Mesodermal cell (in vitro differentiated cells): Measurements from ENCODE around the gene ALOX5AP.

Experiments used
- H3K27ac ChIP-seq: 2 replicates; pipeline ENCODE4 v1.7.0; 2013; ENCODE audit warnings: mild to moderate bottlenecking, low read depth, low read length, moderate library complexity; ENCODE audit not compliant: severe bottlenecking
- H3K36me3 ChIP-seq: 2 replicates; pipeline ENCODE4 v1.7.1; 2013; ENCODE audit warnings: mild to moderate bottlenecking, low read length, moderate library complexity; ENCODE audit not compliant: control insufficient read depth, insufficient read depth
- H3K4me1 ChIP-seq: one replicate; pipeline ENCODE4 v1.7.1; 2013; ENCODE audit warnings: mild to moderate bottlenecking, low read length; ENCODE audit not compliant: insufficient read depth, control insufficient read depth, poor library complexity, severe bottlenecking
- H3K4me3 ChIP-seq: 2 replicates; pipeline ENCODE4 v1.7.0; 2013; ENCODE audit warnings: low read length, control low read depth, mild to moderate bottlenecking; ENCODE audit not compliant: insufficient read depth, poor library complexity, severe bottlenecking; ENCODE audit errors: extremely low read depth
- H3K9me3 ChIP-seq: 2 replicates; pipeline ENCODE4 v1.7.1; 2013; ENCODE audit warnings: mild to moderate bottlenecking, low read length, moderate library complexity; ENCODE audit not compliant: control insufficient read depth
- WGBS, 2 experiments: methylation state at CpG; one replicate each; pipeline ENCODE4 v1.1.5; 2013; ENCODE audit warnings: missing lambda C conversion rate in 2 of 2; ENCODE audit not compliant: insufficient coverage in 2 of 2; 5-methylcytosine and 5-hydroxymethylcytosine counted together

ALOX5AP gene

DNA sequence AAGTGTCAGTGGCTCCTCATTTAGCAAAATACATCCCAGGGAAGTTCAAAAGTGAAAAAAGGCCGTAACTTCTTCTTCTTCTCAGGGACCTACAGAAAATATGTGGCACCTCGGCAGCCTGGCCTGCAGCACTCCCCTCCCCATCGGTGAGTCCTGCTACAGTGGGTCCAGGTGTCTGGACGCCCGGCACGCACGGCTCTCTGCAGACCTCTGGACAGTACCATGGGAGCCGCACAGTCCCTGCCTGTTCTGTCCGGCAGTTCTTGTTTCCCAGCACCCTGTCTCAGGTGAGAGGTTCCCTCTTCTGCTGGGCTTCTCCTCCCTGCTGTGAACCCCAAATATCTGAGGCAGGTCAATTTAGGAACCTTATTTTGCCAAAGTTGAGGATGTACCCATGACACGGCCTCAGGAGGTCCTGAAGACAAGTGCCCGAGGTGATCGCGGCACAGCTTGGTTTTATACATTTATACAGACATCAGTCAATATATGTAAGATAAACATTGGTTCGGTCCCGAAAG, 36.8 kb upstream of the ALOX5AP start:
- Histone ChIP-seq H3K9me3 (no peaks in the 10 kb centered on the region), H3K4me3 (no peak overlapping the region), H3K36me3 (no peaks in the 10 kb centered on the region), H3K4me1 (peaks cover 13% of the 10 kb centered on the region), H3K27ac (no peak overlapping the region)
- 71 to 94% methylated on average over 7 to 11 of the region's 15 CpGs for WGBS, 2 experiments

- no peak overlapping the region for H3K4me3 ChIP-seq
- H3K4me1 ChIP-seq = peaks cover 13% of the 10 kb centered on the region
- no peaks in the 10 kb centered on the region for H3K9me3 ChIP-seq
- 80 to 86% methylated on average over 1 to 2 of the region's 5 CpGs for WGBS, 2 experiments
- no peak overlapping the region for H3K27ac ChIP-seq
- H3K36me3 ChIP-seq = no peaks in the 10 kb centered on the region
Observed at GRCh38 chr13:30700364-30700763, 35.0 kb upstream of the ALOX5AP start.

GRCh38 chr13:30702006-30702405, 33.3 kb upstream of the ALOX5AP start:
- Histone ChIP-seq H3K36me3 (no peaks in the 10 kb centered on the region), H3K4me1 (no peaks in the 10 kb centered on the region), H3K4me3 (no peak overlapping the region), H3K9me3 (no peaks in the 10 kb centered on the region), H3K27ac (no peak overlapping the region)
- WGBS, 2 experiments = 90 to 96% methylated on average over 2 to 4 of the region's 4 CpGs

DNA sequence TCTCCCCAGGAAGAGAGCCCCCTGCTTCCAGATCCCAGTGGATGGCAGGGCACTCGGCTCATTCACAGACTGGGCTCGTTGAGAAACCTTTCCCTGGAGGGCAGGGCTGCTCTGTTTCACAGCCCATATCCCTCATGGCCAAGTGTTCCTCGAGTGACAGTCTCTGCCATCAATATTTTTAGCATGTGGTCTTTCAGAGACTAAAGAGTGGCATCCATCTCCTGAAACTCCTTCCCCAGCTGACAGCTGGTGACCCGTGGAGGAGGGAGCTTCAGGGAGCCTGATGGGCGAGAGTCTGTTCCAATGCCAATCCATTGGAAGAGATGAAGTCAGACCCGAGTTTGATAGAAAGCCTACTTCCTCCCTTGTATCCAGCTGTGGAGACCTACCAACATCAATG, 30.7 kb upstream of the ALOX5AP start:
- H3K4me1 ChIP-seq = no peaks in the 10 kb centered on the region
- 85 to 94% methylated on average over 3 to 4 of the region's 6 CpGs for WGBS, 2 experiments
- no peaks in the 10 kb centered on the region for H3K9me3 ChIP-seq
- no peak overlapping the region for H3K27ac ChIP-seq
- no peaks in the 10 kb centered on the region for H3K36me3 ChIP-seq
- no peak overlapping the region for H3K4me3 ChIP-seq

GRCh38 chr13:30705680-30706079, 29.7 kb upstream of the ALOX5AP start:
- H3K27ac ChIP-seq = no peak overlapping the region
- H3K9me3 ChIP-seq = no peaks in the 10 kb centered on the region
- 69 to 77% methylated on average over 2 to 4 of the region's 4 CpGs for WGBS, 2 experiments
- H3K4me3 ChIP-seq = no peak overlapping the region
- no peaks in the 10 kb centered on the region for H3K36me3 ChIP-seq
- H3K4me1 ChIP-seq = no peaks in the 10 kb centered on the region

DNA sequence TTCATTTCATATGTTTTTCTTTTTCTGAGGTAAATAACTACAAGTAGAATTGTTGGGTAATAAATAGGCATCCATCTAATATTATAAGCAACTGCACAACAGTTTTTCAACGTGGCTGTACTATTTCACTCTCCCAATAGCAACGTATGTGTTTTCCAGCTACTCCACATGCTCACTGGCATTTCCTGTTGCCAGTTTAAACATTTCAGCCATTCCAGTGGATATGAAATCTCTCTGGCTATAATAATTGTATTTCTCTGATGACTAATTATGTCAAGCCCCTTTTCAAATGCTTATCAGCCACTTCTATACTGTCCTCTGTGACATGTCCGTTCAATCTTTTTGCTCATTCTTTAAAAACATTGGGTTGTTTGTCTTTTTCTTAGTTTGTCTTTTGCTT, 26.8 kb upstream of the ALOX5AP start:
- peaks cover 23% of the 10 kb centered on the region for H3K4me1 ChIP-seq
- H3K36me3 ChIP-seq = no peaks in the 10 kb centered on the region
- no peak overlapping the region for H3K27ac ChIP-seq
- H3K9me3 ChIP-seq = no peaks in the 10 kb centered on the region
- WGBS, 2 experiments = no CpG with 5 or more reads among the region's 3 CpGs
- H3K4me3 ChIP-seq = no peak overlapping the region

- Histone ChIP-seq H3K9me3 (no peaks in the 10 kb centered on the region), H3K4me1 (peaks cover 27% of the 10 kb centered on the region), H3K4me3 (no peak overlapping the region), H3K36me3 (no peaks in the 10 kb centered on the region), H3K27ac (no peak overlapping the region)
- 92 to 100% methylated on average over 1 of the region's 3 CpGs for WGBS, 2 experiments
Observed at GRCh38 chr13:30710442-30710841, 24.9 kb upstream of the ALOX5AP start.

GRCh38 chr13:30711375-30711774, 24.0 kb upstream of the ALOX5AP start:
- WGBS, 2 experiments = 87 to 100% methylated on average over 3 of the region's 4 CpGs
- Histone ChIP-seq H3K27ac (peak overlapping the region; percentile 23), H3K4me3 (no peak overlapping the region), H3K4me1 (peaks cover 27% of the 10 kb centered on the region), H3K36me3 (no peaks in the 10 kb centered on the region), H3K9me3 (no peaks in the 10 kb centered on the region)

GRCh38 chr13:30711837-30712236, 23.5 kb upstream of the ALOX5AP start:
- WGBS, 2 experiments = 95 to 96% methylated on average over 4 to 6 of the region's 6 CpGs
- H3K27ac ChIP-seq = peak overlapping the region; percentile 23
- no peaks in the 10 kb centered on the region for H3K9me3 ChIP-seq
- no peak overlapping the region for H3K4me3 ChIP-seq
- H3K36me3 ChIP-seq = no peaks in the 10 kb centered on the region
- peaks cover 27% of the 10 kb centered on the region for H3K4me1 ChIP-seq

DNA sequence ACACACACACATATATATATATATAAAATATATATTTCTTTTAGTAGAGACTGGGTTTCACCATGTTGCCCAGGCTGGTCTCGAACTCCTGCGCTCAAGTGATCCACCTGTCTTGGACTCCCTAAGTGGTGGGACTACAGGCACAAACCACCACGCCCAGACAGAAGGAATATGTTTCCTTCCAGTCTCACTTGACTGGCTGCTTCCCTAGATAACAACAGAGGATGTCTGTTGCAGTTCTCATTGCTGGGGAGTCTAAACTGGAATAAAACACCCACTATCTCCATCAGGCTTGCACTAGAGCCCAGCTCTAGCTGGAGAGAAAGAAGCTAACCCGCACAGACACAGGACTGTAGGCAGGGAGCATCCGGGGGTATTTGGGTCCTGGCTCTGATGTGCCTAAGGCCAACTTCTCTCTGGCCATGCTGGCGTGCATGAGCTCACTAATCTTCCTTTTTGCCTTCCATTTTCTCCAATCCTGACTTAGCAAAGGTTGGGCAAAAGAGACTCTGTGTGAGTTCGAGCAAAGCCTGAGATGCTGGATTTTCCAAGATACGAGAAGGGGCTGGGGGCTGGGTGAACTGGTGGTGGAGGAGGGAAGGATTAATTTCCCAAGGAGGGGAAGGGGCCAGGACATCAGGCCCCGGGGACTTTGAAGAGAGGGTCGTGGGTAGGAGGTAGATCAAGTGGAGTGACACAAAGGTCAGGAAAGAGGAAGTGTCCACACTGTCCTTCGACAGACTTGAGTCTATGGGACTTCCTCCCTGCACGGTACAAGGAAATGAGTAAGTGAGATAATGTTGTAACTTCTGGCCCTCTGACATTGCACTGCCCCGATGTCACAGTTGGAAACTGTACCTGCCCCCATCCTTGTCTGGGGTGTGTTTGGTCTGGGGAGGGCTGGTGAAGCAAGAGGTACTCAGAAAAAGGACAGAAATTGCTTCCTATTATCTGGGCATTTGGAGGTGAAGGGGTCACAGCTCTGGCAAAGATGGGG, 22.5 kb upstream of the ALOX5AP start:
- H3K27ac ChIP-seq = peak overlapping the region; percentile 57
- H3K4me1 ChIP-seq = peaks cover 27% of the 10 kb centered on the region
- WGBS, 2 experiments = 62 to 73% methylated on average over 11 of the region's 13 CpGs

More for the DNA sequence above, 22.5 kb upstream of the ALOX5AP start:
- Histone ChIP-seq H3K9me3 (no peaks in the 10 kb centered on the region), H3K4me3 (no peak overlapping the region), H3K36me3 (no peaks in the 10 kb centered on the region)
